Amygdala (tissue), 56 donors: ENCODE results near the gene CD302.
"Not testable (repeated sequence)": the region's sequence is repeated elsewhere in the genome, so short reads cannot be mapped to it uniquely, and the experiment has no call there.

Experiments used
- DNase-seq, 56 donors: peaks; one replicate each; lab custom pipeline; 2025; lab: John Stamatoyannopoulos, UW

CD302 gene

DNA sequence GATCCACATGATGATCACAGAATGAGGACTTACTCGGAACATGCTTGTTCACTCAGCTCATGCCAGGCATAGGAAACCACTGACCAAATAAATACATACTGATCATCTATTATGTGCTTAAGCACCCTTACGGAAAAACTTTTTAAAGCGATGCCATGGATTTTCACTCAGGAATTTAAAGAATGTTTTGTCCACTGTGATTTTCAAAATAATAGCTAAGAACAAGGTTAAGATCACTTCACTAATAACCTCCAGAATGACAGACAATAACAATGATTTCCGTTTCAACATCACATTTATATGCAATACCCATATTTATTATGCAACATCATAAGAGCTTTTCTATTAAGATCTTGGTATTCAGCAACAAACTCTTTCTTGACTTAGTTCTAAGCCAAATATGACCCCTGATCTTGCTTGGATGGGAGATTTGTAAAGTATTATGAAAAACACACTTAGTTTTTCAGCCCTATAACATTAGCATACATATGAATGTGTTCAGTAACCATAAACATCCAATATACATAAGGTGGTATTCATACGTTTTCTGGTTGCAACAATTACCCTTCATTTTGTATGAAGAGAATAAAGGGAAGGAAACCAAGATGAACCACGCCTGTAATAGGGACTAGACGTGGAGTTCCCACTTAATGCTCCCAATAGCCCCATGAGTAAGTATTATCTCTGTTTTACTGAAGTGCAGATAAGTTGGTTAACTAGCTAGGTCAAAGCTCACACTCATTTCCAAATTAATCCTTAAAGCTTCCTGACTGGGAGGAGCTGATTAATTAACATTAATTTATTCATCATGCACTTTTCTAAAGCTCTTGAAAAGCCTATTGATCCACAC is 1.9 kb downstream of the CD302 start:
- DNase-seq, result no peak

DNA sequence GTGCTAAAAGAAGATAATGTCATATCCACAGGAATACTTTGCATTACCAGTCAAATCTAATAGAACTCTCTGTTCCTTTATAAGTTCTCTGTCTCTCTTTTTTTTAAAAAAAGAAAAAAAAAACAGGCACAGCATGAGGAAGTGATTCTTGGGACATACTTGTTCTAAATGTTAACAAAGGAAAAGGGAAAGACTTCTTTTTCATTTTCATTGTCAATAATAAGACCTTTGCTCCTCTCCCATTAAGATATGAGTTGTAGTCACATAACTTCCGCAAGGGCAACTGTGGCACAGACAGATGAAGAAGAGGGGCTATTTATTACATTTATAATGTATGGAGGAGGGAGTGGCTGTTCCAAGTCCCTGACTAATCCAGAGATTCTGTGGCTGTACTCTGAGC is 4.7 kb downstream of the CD302 start:
- DNase-seq, result no peak

DNA sequence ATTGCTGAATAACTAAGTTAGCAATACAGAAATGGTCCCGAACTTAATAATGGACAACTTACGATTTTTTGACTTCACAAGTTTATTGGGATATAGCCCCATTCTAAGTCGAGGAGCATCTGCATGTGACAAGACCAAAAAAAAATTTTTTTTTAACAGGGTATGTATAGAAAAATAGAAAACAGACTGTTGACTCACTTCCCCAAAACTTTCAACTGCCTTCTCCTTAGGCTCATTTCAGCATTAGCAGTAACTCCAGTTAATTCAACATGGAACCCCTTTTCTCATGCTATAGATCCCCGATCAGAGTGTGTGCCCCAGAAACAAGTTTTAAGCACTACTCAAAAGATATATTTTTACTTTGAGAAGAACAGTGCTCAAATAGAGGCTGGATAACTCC is 5.4 kb downstream of the CD302 start:
- no peak for DNase-seq

DNA sequence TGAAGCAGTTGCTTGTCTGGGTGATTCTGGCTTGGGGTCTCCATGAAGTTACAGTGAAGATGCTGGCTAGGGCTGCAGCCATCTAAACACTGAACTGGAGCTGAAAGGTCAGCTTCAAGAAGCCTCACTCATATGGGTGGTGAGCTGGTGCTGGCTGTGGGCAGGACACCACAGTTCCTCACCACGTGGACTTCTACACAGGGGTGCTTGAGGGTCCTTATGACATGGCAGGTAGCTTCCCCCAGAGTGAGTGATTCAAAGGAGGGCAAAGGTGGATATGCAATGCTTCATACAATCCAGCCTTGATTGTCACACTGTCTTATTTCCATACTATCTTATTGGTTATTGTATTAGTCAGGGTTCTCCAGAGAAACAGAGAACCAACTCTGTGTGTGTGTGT is 6.0 kb downstream of the CD302 start:
- DNase-seq, result no peak

DNA sequence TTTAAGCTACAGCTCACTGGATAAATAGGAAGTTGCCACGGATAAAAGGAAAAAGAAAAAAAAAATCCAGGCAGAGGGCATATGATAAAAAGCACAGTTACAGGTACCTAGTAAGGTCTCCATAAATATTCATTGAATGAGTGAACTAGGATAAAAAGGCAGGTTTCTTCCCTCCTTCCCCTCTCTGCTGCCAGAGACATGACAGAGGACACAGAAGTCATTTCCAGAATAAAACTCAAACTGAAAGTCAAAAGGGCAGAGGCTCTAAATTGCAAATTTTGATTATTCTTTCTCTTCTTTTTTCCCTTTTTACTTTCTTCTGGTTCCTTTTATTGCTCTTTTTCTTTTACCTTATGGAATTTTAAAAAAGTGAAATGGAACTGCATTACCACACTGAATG is 7.7 kb downstream of the CD302 start:
- no peak for DNase-seq

- DNase-seq, result no peak
Measured at GRCh38 chr2:159788253-159788652, 9.8 kb downstream of the CD302 start.

- not testable (repeated sequence) for DNase-seq
Measured at GRCh38 chr2:159787647-159788046, 10.4 kb downstream of the CD302 start.

- no peak for DNase-seq
Measured at GRCh38 chr2:159786938-159787337, 11.1 kb downstream of the CD302 start.

- no peak for DNase-seq
Measured at GRCh38 chr2:159785195-159785594, 12.8 kb downstream of the CD302 start.

- not testable (repeated sequence) for DNase-seq
Measured at GRCh38 chr2:159784744-159785143, 13.3 kb downstream of the CD302 start.

- DNase-seq, result no peak
Measured at GRCh38 chr2:159783556-159783955, 14.5 kb downstream of the CD302 start.

- DNase-seq, result no peak
Measured at GRCh38 chr2:159776321-159776720, 21.7 kb downstream of the CD302 start.

- no peak for DNase-seq
Measured at GRCh38 chr2:159775021-159775420, 23.0 kb downstream of the CD302 start.

DNA sequence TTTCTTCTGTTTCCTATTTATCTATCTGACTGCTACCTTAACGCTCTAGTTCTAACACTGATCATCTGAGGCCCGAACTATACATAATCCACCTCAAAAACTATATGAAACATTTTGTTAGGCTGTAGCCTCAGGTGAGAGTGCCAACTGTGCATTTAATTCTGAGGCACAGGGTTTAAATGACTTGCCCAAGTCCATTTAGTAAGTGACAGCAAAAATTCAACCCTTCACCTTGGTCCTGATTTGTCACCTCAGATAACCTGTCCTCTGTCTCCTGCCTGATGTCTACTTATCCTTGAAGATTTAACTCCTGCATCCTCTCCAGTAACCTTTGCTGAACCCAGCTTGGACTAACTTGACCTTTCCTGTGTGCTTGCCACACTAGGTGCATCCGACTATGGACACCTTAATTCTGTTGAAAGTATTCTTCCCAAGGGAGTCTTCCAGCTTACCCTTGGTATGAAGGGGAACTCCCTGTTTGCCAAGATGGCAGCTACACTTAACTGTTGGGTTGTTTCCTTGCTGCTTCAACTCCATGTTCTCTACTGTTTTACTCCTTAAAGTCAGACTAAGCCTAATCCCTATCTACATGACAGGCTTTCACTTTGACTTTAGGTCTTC is 23.5 kb downstream of the CD302 start:
- no peak for DNase-seq

DNA sequence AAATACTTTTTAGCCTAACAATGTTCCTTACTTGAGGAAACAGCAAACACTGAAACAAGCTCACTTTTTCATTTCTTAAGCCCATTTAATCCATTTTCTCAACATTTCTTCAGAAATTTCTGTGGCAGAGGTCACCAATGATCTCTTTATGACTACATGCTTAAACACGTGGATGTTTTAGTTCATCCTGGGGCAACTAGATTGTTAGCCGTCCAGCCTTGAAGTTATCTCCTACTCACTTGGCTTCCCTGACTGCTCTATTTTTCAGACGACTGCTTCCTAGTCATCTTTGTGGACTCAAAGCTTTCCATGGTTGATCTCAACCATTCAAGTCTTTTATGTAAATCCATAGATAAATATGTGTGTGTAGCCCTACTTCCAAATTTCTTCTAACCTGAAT is 24.1 kb downstream of the CD302 start:
- no peak for DNase-seq

DNA sequence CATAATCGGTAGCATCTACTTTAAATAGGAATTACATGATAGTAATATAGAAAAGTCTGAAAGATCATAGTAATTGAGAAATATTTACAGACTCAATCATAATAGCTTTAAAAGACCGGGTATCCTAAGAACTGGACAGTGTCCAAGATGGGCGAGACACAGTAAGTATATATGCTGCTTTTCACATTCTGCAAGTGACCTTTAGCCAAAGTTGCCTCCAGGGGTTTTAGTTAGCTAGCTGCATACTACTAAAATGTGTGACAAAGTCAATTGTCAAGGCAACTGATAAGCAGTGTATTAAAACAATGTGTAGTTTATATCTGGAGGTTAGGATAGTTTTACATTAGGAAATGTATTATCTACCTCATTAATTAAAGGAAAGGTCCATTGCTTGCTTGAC is 24.6 kb downstream of the CD302 start:
- DNase-seq, result no peak

DNA sequence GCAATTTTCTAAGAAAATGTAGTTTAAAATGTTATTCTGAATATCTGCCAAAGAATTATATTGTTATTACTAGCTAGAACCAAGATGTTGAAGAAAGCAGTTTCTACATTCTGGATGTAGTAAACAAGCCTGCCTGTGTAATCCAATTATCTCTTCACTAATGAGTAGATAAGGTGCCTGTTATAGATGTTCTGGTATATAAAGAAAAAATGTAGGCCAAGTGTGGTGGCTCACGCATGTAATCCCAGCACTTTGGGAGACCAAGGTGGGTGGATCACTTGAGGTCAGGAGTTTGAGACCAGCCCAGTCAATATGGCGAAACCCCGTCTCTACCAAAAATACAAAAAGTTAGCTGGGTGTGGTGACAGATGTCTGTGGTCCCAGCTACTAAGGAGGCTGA is 28.9 kb downstream of the CD302 start:
- no peak for DNase-seq

GRCh38 chr2:159762075-159762474 is 35.9 kb downstream of the CD302 start:
- peak in 1 of 56 donors; percentile 2 for DNase-seq

DNA sequence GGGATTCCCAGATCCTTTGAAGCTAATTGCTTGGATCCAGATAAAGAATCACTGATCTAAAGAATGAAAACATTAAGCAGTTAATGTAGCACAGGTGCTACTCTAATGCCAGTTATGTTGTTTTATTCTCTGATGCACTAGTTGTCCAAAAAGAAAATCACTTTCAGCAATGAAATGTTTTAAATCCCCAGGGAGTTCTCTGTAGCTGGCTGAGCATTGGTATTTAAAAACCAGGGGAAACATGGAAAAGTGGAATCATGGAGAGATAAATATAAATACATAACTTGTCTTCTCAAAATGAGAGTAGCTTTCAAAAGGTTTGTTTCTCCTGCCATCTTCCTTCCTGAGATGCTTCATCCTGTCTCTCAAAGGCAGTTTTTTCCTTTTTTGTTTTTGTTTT is 37.7 kb downstream of the CD302 start:
- no peak for DNase-seq

DNA sequence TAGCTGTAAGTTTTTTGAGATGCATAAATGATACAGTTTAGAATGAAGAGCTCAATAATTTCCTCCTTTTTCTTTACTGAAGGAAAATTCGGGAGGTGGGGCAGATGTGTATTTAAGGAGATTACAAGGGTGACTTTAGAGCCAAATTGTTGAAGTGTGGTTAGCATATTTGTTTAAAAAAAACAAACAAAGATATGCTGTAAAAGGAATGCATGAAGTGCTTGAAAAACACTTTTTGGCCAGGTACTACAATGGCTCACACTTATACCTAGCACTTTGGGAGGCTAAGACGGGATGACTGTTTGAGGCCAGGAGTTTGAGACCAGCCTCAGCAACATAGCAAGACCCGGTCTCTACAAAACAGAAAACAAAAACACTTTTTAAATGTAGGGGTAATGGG is 38.4 kb downstream of the CD302 start:
- DNase-seq, result no peak

- no peak for DNase-seq
Measured at GRCh38 chr2:159758686-159759085, 39.3 kb downstream of the CD302 start.

DNA sequence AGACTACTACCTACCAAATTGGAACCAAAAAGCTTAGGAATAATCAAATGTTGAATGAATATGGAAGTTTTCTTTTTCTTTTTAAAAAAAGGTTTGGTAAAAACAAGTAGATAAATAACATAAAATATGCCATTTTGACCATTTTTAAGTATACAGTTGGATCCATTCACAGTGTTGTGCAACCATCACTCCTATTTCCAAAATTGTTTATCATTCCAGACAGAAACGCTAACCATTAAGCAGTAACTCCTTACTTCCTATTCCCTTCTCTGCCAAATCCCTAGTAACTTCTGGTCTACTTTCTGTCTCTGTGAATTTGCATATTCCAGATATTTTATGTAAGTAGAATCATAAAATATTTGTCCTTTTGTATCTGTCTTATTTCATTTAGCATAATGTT is 39.8 kb downstream of the CD302 start:
- no peak for DNase-seq
